GM19099 (cell line): Measurements from ENCODE around the gene PTHLH.

ENCODE experiments used
- POLR2A ChIP-seq: IDR thresholded peaks from 3 replicates; pipeline ENCODE4 v1.6.1; 2011; ENCODE audit warnings: low read depth; ENCODE audit not compliant: insufficient read length; ENCODE audit errors: extremely low read depth

The PTHLH gene

GRCh38 chr12:27965966-27966365 lies 6.6 kb downstream of the PTHLH start:
- TF ChIP-seq POLR2A = no peak

DNA sequence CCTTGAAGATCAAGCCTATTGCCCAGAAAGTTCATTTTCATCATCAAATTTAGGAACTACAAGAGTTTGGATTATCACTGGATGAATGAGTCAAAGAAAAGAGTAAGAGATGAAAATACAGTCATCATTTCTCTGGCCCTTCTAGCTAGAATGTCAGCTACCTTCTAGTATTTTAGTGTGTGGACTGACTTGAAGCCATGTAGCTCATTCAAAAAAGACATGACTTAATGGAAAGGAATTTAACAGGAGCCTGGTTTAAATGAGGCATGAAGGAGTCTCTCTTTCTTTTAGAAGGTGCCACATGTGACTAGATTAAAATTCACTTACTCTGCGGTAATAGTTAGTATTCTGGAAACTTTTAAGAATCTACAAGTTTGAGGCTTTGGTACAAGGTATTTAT lies 7.1 kb downstream of the PTHLH start:
- TF ChIP-seq POLR2A = no peak

- no peak for TF ChIP-seq POLR2A
Observed at GRCh38 chr12:27964123-27964522, 8.4 kb downstream of the PTHLH start.

DNA sequence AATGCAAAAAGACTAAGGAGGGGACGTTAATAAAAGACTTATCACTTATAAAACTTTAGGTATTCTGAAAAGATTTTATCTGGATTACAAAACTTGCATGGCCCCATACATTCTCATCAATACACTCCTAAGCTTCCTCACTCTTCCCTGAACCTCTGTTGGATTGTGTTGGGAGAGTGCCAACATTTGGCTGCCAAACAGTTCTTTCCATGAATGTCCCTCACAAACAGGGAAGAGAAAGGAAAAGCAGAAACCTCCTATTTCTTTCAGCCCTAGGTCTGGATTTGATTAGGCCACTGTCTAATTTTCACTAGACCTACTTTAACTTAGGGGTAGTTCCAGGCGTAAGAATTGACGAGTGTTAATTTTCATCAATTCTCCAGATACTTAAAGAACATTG lies 11.7 kb downstream of the PTHLH start:
- no peak for TF ChIP-seq POLR2A

DNA sequence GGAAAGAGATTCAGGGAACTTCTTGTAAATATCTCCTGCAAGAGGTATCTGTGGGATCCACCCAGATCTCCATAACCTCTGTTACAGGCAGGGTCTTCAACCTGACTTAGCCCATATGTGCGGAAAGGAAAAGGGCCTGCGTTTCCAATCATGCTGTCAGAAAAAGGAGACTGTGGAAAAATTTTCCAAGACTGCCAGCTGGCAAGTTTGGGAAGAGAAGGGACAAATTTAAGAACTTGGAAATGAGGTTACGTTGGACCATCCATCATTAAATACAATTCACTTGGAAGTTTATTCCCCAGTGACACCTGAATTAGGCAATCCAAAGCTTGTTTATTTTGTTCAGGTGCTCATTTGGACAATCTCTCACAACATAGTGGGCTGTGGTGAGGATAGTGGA lies 13.9 kb downstream of the PTHLH start:
- no peak for TF ChIP-seq POLR2A

GRCh38 chr12:27957366-27957765 lies 15.2 kb downstream of the PTHLH start:
- TF ChIP-seq POLR2A = no peak

GRCh38 chr12:27953817-27954216 lies 18.7 kb downstream of the PTHLH start:
- no peak for TF ChIP-seq POLR2A

DNA sequence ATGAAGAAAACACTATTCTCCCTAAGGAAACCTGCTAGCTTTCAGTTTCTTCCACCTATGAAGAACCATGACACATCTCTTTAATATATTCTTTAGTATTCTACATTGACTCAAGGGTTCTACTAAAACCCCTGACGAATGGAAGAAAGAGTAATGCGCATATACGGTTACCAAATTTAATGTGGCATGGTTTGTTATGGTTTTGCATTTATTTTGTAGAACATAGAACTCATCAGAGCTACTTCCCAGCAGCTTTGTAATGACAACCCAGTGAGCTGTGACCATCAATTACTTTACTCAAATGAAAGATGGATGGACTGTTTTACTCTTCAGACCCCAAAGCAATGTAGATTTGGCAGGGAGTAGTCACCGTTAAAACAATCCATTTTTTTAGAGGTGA lies 19.2 kb downstream of the PTHLH start:
- no peak for TF ChIP-seq POLR2A

DNA sequence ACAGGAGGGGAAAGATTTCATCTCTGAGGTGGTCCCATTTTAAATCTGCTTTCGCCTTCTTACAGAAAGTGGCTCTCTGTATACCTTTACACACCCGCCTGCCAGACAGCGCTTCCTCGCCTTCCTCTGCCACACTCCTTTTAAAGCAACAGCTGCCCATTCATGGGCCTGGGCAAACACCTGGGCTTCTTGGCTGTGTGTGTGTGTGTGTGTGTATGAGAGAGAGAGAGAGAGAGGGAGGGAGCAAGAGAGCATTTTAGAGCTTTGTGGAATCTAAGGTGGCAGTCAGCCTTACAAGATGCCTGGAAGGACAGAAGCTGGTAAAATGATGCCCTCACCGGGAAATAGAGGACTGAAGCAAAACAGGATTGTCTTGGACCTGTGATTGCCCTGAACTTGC lies 20.0 kb downstream of the PTHLH start:
- TF ChIP-seq POLR2A = no peak

DNA sequence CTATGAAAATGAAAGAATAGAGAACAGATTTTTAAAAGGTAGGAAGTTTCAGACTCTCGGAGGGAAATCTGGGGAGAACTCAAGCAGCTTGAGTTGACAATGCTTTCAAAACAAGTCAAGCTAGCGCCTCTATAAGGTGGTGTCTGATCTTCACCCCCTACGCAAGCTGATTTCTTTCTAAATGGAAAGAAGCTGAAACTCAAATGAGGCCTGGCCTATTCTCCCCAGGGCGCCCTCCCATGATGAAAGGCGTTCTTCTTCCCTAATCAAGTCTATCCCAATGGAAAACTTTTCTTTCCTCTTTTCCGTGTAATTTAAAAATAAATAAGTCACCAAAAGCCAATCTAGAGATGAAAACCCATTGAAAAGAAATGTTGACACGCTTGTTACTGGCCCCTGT lies 20.6 kb downstream of the PTHLH start:
- TF ChIP-seq POLR2A = no peak

- TF ChIP-seq POLR2A = no peak
Observed at GRCh38 chr12:27946421-27946820, 26.1 kb downstream of the PTHLH start.

DNA sequence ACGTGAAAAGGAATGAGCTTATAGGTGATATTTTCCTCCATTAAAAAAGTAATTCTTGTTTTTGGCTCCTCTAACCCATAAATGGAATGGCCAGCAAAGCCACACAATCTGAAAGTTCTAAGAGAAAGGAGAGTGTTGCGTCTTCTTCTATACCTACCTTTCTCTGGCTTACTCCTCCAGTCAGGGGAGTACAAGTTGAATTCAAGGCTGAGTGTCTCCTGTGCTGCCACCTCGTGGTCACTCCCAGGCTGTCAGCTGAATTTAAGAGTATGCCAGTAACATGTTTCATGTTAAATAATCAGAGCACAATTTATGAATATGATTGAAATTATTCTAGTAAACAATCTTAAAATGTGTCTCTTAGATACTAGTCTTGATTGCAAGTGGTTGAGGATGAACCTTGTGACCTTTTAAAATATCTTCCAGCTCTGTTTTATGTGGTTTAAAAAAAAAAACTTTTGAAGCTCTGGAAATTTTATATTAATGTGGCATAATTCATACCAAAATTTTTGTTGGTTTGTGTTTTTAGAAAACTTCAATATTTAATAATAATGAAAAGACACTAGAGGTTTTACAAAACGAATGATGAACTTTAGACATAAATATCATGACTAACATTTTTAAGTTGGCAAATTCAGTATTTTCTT lies 31.7 kb downstream of the PTHLH start:
- TF ChIP-seq POLR2A = no peak

- no peak for TF ChIP-seq POLR2A
Observed at GRCh38 chr12:27940245-27940644, 32.3 kb downstream of the PTHLH start.

DNA sequence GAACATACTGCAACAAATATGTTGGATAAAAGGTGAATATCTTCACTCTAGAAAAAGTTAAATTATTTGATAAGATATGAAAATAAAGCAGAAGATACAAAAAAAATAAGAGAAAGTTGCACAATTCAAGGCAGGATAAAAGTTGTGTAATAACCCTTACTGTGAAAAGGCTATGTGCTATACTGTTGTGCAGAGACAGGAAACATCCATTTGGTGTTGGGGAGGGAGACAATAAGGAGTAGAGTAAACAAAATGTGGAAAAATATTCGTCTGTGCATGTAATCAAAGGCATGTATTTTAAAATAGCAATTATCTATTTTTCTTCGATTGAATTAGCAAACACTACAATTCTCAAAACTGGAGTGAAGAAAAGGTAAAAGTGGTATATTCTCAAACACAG lies 34.8 kb downstream of the PTHLH start:
- TF ChIP-seq POLR2A = no peak

GRCh38 chr12:27936196-27936595 lies 36.3 kb downstream of the PTHLH start:
- no peak for TF ChIP-seq POLR2A

GRCh38 chr12:27934276-27934675 lies 38.3 kb downstream of the PTHLH start:
- TF ChIP-seq POLR2A = no peak

- no peak for TF ChIP-seq POLR2A
Observed at GRCh38 chr12:27931390-27931789, 41.1 kb downstream of the PTHLH start.

- TF ChIP-seq POLR2A = no peak
Observed at GRCh38 chr12:27927347-27927746, 45.2 kb downstream of the PTHLH start.

DNA sequence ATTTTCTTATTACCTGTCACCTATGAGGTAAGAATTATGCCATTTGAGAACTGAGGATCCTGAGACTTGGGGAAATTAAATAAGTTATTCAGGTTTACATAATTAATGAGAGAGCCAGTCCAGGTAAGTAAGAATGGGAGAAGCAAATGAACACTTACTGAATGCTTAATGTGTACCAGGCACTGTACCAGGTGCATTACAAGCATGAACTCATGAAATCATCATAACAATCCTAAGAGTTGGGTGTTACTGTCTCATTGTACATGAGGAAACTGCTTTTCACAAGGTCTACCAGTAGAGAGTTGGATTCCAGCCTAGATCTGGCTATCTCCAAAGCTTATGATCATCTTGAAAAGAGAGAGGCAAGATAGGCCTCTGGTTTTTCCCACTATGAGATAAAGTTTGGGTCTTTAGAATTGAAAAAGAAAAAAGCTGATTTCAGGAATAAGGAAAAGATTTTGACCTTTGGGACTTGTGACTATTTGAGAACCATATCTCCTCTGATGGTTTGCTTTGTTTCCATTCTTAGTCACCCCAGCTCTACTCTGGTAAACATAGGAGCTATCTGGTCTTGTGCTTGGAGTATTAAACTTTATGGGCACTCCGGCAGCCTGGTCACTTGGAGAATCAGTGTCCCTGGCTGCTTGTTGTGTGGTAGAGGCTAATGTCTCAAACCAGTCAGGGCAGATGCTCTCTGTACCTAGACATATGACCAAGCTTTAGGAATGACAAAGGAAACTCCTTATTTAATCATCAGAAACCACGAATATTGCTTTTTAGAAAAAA lies 48.0 kb downstream of the PTHLH start:
- TF ChIP-seq POLR2A = no peak
